GM23338 (cell line): Measurements from ENCODE around the gene COL9A1.

ENCODE experiments used
- CREB1 ChIP-seq: fragments of 250-450 bp; sonication (Bioruptor Pico); IDR thresholded peaks from 2 replicates; pipeline ENCODE4 v1.5.0; 2020; ENCODE audit warnings: low read depth, mild to moderate bottlenecking, moderate library complexity
- CTCF ChIP-seq, 2 experiments: fragments of 200-600 bp in 1 of 2; sonication (generic) in 1 of 2; conservative IDR thresholded peaks; 2 replicates each; pipeline versions ENCODE4 v1.5.1 to v1.6.1; 2016 to 2017; ENCODE audit warnings: antibody characterized with exemption in 2 of 2, low read depth in 2 of 2, mild to moderate bottlenecking in 2 of 2, moderate library complexity in 1 of 2
- ETS1 ChIP-seq: IDR thresholded peaks from 2 replicates; pipeline ENCODE4 v1.6.1; 2016; ENCODE audit warnings: antibody characterized with exemption
- EZH2 ChIP-seq: fragments of 200-600 bp; sonication (generic); IDR thresholded peaks from one replicate; pipeline ENCODE4 v1.8.0; 2017; ENCODE audit warnings: antibody characterized with exemption, mild to moderate bottlenecking, low read depth; ENCODE audit not compliant: unreplicated experiment
- EZH2phosphoT487 ChIP-seq: fragments of 200-600 bp; sonication (generic); IDR thresholded peaks from one replicate; pipeline ENCODE4 v1.8.1; 2018; ENCODE audit warnings: antibody characterized with exemption; ENCODE audit not compliant: unreplicated experiment
- NANOG ChIP-seq: IDR thresholded peaks from 2 replicates; pipeline ENCODE4 v1.6.1; 2016; ENCODE audit warnings: antibody characterized with exemption, borderline replicate concordance
- POLR2AphosphoS5 ChIP-seq: IDR thresholded peaks from 2 replicates; pipeline ENCODE4 v1.6.1; 2016; ENCODE audit warnings: antibody characterized with exemption, low read depth
- STAT1 ChIP-seq: IDR thresholded peaks from one replicate; pipeline ENCODE4 v1.6.1; 2016; ENCODE audit warnings: antibody characterized with exemption; ENCODE audit not compliant: unreplicated experiment
- TF ChIP-seq, protein P1 (sequence below): IDR thresholded peaks from one replicate; pipeline ENCODE4 v1.6.1; 2018; ENCODE audit warnings: antibody characterized with exemption; ENCODE audit not compliant: unreplicated experiment

DNA sequence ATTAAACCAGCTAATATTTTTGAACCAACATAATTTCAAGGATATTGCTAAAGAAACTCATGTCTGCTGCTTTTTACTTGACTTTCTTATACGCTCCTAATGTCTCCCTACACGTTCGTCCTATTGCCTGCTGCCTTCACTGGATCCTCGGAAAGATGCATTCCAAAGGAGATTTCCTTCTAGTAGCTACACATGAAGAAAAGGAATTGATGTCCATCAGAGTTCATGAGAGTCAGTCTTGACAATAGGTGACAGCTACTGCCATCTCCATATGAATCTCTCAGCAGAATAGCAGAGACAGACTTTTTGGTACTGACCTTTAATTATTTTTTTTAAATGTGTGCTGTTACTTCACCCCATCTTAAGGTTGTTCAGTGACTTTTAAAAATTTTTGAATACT is 24.2 kb upstream of the COL9A1 start:
- TF ChIP-seq CTCF (conservative IDR thresholded peaks at IDR 0.05; ENCODE audit: low read depth in 2 of 2): no peak
- no peak for TF ChIP-seq NANOG
- no peak for TF ChIP-seq ETS1
- TF ChIP-seq EZH2phosphoT487: no peak
- TF ChIP-seq, protein P1, sequence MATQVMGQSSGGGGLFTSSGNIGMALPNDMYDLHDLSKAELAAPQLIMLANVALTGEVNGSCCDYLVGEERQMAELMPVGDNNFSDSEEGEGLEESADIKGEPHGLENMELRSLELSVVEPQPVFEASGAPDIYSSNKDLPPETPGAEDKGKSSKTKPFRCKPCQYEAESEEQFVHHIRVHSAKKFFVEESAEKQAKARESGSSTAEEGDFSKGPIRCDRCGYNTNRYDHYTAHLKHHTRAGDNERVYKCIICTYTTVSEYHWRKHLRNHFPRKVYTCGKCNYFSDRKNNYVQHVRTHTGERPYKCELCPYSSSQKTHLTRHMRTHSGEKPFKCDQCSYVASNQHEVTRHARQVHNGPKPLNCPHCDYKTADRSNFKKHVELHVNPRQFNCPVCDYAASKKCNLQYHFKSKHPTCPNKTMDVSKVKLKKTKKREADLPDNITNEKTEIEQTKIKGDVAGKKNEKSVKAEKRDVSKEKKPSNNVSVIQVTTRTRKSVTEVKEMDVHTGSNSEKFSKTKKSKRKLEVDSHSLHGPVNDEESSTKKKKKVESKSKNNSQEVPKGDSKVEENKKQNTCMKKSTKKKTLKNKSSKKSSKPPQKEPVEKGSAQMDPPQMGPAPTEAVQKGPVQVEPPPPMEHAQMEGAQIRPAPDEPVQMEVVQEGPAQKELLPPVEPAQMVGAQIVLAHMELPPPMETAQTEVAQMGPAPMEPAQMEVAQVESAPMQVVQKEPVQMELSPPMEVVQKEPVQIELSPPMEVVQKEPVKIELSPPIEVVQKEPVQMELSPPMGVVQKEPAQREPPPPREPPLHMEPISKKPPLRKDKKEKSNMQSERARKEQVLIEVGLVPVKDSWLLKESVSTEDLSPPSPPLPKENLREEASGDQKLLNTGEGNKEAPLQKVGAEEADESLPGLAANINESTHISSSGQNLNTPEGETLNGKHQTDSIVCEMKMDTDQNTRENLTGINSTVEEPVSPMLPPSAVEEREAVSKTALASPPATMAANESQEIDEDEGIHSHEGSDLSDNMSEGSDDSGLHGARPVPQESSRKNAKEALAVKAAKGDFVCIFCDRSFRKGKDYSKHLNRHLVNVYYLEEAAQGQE: no peak
- TF ChIP-seq POLR2AphosphoS5: no peak
- TF ChIP-seq STAT1: no peak
- no peak for TF ChIP-seq EZH2
- no peak for TF ChIP-seq CREB1 (CRISPR knock-in tag)
